Thyroid gland (tissue), 4 donors: ENCODE data around the gene PIERCE2. TPM values are rescaled to one million over a fixed set of nuclear protein-coding genes. Genes with fewer than 3 reads are reported as not detected.
"Not testable (repeated sequence)": the region's sequence is repeated elsewhere in the genome, so short reads cannot be mapped to it uniquely, and the experiment has no call there.

Experiments
- DNase-seq, 2 donors: peaks; one replicate each; pipeline ENCODE4 v3.0.0-alpha.2; 2019
- H3K27ac ChIP-seq, 3 donors: fragments of 200-600 bp; sonication (generic); 1 replicate in 2 of 3; 2 replicates in 1 of 3; pipeline ENCODE4 v1.5.1; 2016 to 2019; ENCODE audit warnings: mild to moderate bottlenecking in 1 of 3, moderate library complexity in 1 of 3
- H3K27me3 ChIP-seq: fragments of 200-600 bp; sonication (generic); one replicate; pipeline ENCODE4 v1.5.1; 2019
- H3K36me3 ChIP-seq, 2 donors: fragments of 200-600 bp; sonication (generic); one replicate each; pipeline ENCODE4 v1.5.1; 2016 to 2019
- H3K4me1 ChIP-seq, 2 donors: fragments of 200-600 bp; sonication (generic); one replicate each; pipeline ENCODE4 v1.5.1; 2017 to 2019
- H3K4me3 ChIP-seq, 3 donors: fragments of 200-600 bp; sonication (generic); replicated peaks in 1 of 3; 1 replicate in 2 of 3; 2 replicates in 1 of 3; pipeline ENCODE4 v1.5.1; 2016; ENCODE audit warnings: mild to moderate bottlenecking in 1 of 3
- H3K9me3 ChIP-seq: fragments of 200-600 bp; sonication (generic); one replicate; pipeline ENCODE4 v1.5.1; 2017
- CTCF ChIP-seq, 6 experiments: fragments of 200-600 bp in 3 of 6; fragments of 450-650 bp in 3 of 6; sonication (generic) in 3 of 6; IDR thresholded peaks; one replicate each; pipeline ENCODE4 v1.5.1; 2016 to 2019; ENCODE audit warnings: antibody characterized with exemption in 6 of 6, mild to moderate bottlenecking in 2 of 6, inconsistent platforms in 1 of 6, moderate library complexity in 1 of 6
- POLR2A ChIP-seq, 2 donors: fragments of 450-650 bp; IDR thresholded peaks; one replicate each; pipeline ENCODE4 v1.6.1; 2017; ENCODE audit warnings: antibody characterized with exemption in 2 of 2, mild to moderate bottlenecking in 2 of 2, moderate library complexity in 1 of 2
- WGBS, 2 donors: methylation state at CpG; one replicate each; pipeline ENCODE4 v1.1.5; 2017; 5-methylcytosine and 5-hydroxymethylcytosine counted together
- intact Hi-C: fragments of 100-400 bp; cut with DNase I; formaldehyde crosslinking; loops from one replicate; pipeline ENCODE4 v1.15.1; 2023
- total RNA-seq, 4 donors: library from RNA; depleted of rRNA; stranded (reverse); fragments of >200 nt; gene quantifications; one replicate each; pipeline ENCODE4 v1.2.3, GENCODE V29; 2016

The PIERCE2 gene
- total RNA-seq, 4 donors from 2014 or later: 1.2 to 5.7 (median 2.7) TPM

GRCh38 chr15:55403531-55403930 lies 4.8 kb upstream of the PIERCE2 start:
- peak overlapping the region; percentile 56 to 78 (median 67) for H3K27ac ChIP-seq
- no peaks in the 10 kb centered on the region for H3K36me3 ChIP-seq
- H3K27me3 ChIP-seq: no peaks in the 10 kb centered on the region
- H3K4me3 ChIP-seq: no peak overlapping the region
- TF ChIP-seq POLR2A (IDR thresholded peaks at IDR 0.05) (no peak), CTCF (IDR thresholded peaks at IDR 0.05) (no peak)
- DNase-seq: no peak
- peaks cover 23 to 39% of the 10 kb centered on the region in 2 donors for H3K4me1 ChIP-seq
- H3K9me3 ChIP-seq: no peaks in the 10 kb centered on the region
- intact Hi-C loops: no loop called here

GRCh38 chr15:55407498-55408011 lies 740 bp upstream of the PIERCE2 start:
- Histone ChIP-seq H3K27me3 (no peaks in the 10 kb centered on the region), H3K4me3 (peak overlapping the region; percentile 60 to 95 (median 66)), H3K4me1 (peaks cover 23 to 37% of the 10 kb centered on the region in 2 donors), H3K9me3 (no peaks in the 10 kb centered on the region), H3K36me3 (no peaks in the 10 kb centered on the region), H3K27ac (peak overlapping the region; percentile 81 to 99 (median 93))
- 3 to 7% methylated on average over 11 to 17 of the region's 20 CpGs for WGBS, 2 donors
- no peak for DNase-seq
- intact Hi-C loops: no loop called here
- TF ChIP-seq POLR2A (IDR thresholded peaks at IDR 0.05): no peak
- TF ChIP-seq CTCF (IDR thresholded peaks at IDR 0.05): no peak

- peaks cover 10 to 22% of the 10 kb centered on the region in 2 donors for H3K4me1 ChIP-seq
- H3K9me3 ChIP-seq, H3K36me3 ChIP-seq, intact Hi-C loops, DNase-seq, H3K27me3 ChIP-seq: not testable (repeated sequence)
- peak overlapping the region in 2 of 3 donors; percentile 66 to 70 for H3K4me3 ChIP-seq
- WGBS, 2 donors: 45 to 51% methylated on average over 14 of the region's 14 CpGs
- H3K27ac ChIP-seq: peak overlapping the region; percentile 53 to 99 (median 93)
Observed at GRCh38 chr15:55408976-55409375, 681 bp downstream of the PIERCE2 start.

- H3K27ac ChIP-seq, H3K4me3 ChIP-seq, H3K4me1 ChIP-seq, H3K27me3 ChIP-seq, H3K36me3 ChIP-seq, intact Hi-C loops, DNase-seq, H3K9me3 ChIP-seq: not testable (repeated sequence)
- 85 to 86% methylated on average over 8 of the region's 8 CpGs for WGBS, 2 donors
Observed at GRCh38 chr15:55417678-55418077, 9.4 kb downstream of the PIERCE2 start.

- H3K4me3 ChIP-seq: no peak overlapping the region
- intact Hi-C loops: no loop called here
- no peaks in the 10 kb centered on the region for H3K9me3 ChIP-seq
- no peaks in the 10 kb centered on the region for H3K36me3 ChIP-seq
- H3K4me1 ChIP-seq: no peaks in the 10 kb centered on the region
- no peak for DNase-seq
- no peak overlapping the region for H3K27ac ChIP-seq
- no peaks in the 10 kb centered on the region for H3K27me3 ChIP-seq
- TF ChIP-seq POLR2A (IDR thresholded peaks at IDR 0.05) (no peak), CTCF (IDR thresholded peaks at IDR 0.05) (no peak)
Observed at GRCh38 chr15:55420171-55420866, 12.0 kb downstream of the PIERCE2 start.

GRCh38 chr15:55422089-55422488 lies 13.8 kb downstream of the PIERCE2 start:
- no peaks in the 10 kb centered on the region for H3K36me3 ChIP-seq
- H3K4me3 ChIP-seq: no peak overlapping the region
- no peak for TF ChIP-seq CTCF (IDR thresholded peaks at IDR 0.05)
- no peak for TF ChIP-seq POLR2A (IDR thresholded peaks at IDR 0.05)
- H3K4me1 ChIP-seq: no peaks in the 10 kb centered on the region
- intact Hi-C loops: no loop called here
- 0% methylated on average over 1 of the region's 1 CpG for WGBS, 2 donors
- no peaks in the 10 kb centered on the region for H3K9me3 ChIP-seq
- no peak for DNase-seq
- H3K27ac ChIP-seq: no peak overlapping the region
- H3K27me3 ChIP-seq: no peaks in the 10 kb centered on the region
